Hepatocyte (in vitro differentiated cells): ENCODE measurements around the gene MYOF.

Experiments
- EZH2 ChIP-seq: fragments of 200-600 bp; sonication (generic); IDR thresholded peaks from 2 replicates; pipeline ENCODE4 v1.6.1; 2016; ENCODE audit warnings: antibody characterized with exemption, mild to moderate bottlenecking, borderline replicate concordance
- EZH2phosphoT487 ChIP-seq: fragments of 200-600 bp; sonication (generic); IDR thresholded peaks from one replicate; pipeline ENCODE4 v1.6.1; 2018; ENCODE audit warnings: antibody characterized with exemption, mild to moderate bottlenecking, low read depth, moderate library complexity; ENCODE audit not compliant: unreplicated experiment, severe bottlenecking
- TF ChIP-seq, protein P1 (sequence below): fragments of 200-600 bp; sonication (generic); IDR thresholded peaks from 2 replicates; pipeline ENCODE4 v1.5.1; 2016; ENCODE audit warnings: antibody characterized with exemption, mild to moderate bottlenecking; ENCODE audit not compliant: poor library complexity

DNA sequence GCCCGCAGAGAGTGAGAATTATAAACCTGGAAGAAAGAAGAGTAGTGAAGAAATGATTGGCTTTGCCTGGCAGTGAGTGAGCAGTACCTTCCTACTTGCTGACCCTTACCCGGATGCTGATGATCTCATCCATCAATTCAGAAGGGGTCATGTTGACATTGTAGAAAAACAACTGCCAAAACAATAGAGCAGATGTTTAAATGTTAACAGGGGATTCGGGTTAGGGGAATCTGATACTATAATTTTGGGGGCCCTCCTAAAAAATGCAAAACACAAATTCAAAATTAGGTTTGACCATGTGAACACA lies 78.1 kb downstream of the MYOF start:
- TF ChIP-seq, protein P1, sequence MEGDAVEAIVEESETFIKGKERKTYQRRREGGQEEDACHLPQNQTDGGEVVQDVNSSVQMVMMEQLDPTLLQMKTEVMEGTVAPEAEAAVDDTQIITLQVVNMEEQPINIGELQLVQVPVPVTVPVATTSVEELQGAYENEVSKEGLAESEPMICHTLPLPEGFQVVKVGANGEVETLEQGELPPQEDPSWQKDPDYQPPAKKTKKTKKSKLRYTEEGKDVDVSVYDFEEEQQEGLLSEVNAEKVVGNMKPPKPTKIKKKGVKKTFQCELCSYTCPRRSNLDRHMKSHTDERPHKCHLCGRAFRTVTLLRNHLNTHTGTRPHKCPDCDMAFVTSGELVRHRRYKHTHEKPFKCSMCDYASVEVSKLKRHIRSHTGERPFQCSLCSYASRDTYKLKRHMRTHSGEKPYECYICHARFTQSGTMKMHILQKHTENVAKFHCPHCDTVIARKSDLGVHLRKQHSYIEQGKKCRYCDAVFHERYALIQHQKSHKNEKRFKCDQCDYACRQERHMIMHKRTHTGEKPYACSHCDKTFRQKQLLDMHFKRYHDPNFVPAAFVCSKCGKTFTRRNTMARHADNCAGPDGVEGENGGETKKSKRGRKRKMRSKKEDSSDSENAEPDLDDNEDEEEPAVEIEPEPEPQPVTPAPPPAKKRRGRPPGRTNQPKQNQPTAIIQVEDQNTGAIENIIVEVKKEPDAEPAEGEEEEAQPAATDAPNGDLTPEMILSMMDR, result no peak
- TF ChIP-seq EZH2phosphoT487, result no peak
- TF ChIP-seq EZH2, result no peak
